GM21390 (cell line): ENCODE measurements around the gene IRAK2.
"Not testable (repeated sequence)": the region's sequence is repeated elsewhere in the genome, so short reads cannot be mapped to it uniquely, and the experiment has no call there.

Experiments
- ATAC-seq: cut with Tn5 transposase; IDR thresholded peaks from one replicate; pipeline ENCODE4 v1.9.1; 2021; ENCODE audit not compliant: unreplicated experiment

The IRAK2 gene

GRCh38 chr3:10158555-10158954 lies 6.2 kb upstream of the IRAK2 start:
- not testable (repeated sequence) for ATAC-seq

DNA sequence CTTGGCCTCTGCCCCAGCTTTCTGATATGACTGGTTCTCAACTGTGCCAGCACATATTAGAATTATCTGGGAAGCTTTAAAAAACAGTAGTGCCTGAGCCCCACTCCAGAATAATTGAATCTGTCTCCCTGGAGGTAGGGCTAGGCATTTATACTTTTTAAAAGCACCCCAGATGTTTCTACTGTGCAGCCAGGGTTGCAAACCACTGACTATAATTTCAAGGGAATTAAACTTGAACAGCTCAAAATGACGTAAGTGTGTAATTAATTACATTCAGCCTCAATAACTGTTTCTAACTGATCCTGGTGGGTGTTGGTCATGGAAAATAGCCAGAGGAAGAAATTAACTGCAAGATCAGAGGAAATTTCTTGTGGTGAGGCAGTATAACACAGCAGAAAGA lies 4.4 kb upstream of the IRAK2 start:
- ATAC-seq, result no peak

- ATAC-seq, result no peak
Observed at GRCh38 chr3:10160925-10161324, 3.8 kb upstream of the IRAK2 start.

DNA sequence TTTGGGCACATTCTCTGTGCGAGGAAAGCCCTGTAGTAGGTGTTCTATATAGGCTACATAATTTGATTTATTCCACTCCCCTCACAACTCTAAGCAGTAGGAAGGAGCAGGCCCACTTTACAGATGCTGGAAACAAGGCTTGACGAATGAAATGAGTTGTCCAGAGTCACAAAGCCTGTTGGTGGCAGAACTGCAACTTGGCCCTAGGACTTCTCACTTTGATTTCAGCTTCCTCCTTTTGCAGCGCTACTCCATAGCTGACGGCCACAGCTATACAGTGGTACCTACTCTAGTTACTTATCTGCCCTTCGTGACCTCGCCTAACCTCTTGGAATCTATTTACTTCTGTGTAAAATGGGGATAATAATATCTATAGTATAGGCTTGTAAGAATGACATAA lies 2.5 kb upstream of the IRAK2 start:
- ATAC-seq, result no peak

GRCh38 chr3:10164201-10164545 lies 546 bp upstream of the IRAK2 start:
- not testable (repeated sequence) for ATAC-seq

- ATAC-seq, result no peak
Observed at GRCh38 chr3:10166213-10166604, 1.5 kb downstream of the IRAK2 start.

- no peak for ATAC-seq
Observed at GRCh38 chr3:10169000-10169496, 4.3 kb downstream of the IRAK2 start.

GRCh38 chr3:10170915-10171478 lies 6.3 kb downstream of the IRAK2 start:
- no peak for ATAC-seq

DNA sequence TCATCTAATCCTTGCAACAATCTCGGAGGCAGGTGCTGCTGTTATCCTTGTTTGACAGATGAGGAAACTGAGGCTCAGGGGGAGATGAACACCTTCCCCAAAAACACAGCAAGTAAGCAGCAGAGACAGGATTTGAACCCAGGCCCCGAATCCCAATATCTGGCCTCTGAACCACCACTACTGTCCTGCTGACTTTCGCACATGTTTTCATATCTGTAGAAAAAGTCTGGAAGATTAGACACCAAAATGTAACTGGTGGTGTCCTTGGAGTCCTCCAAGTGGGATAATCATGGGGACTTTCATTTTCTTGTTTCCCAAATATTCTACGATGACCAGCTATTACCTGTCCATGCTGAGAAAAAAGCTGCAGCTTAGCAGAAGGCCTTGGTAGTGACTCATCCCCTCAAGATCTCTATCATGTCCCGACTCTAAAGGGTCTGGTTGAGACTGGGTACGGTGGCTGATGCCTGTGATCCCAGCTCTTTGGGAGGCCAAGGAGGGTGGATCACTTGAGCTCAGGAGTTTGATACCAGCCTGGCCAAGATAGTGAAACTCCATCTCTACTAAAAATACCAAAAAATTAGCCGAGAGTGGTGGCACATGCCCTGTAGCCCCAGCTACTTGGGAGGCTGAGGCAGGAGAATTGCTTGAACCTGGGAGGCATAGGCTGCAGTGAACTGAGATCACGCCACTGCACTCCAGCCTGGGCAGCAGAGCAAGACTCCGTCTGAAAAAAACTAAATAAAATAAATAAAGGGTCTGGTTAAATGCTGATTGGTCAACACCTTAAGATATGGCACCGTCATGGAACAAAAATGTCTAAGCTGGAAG lies 8.6 kb downstream of the IRAK2 start:
- ATAC-seq, result no peak

- ATAC-seq, result no peak
Observed at GRCh38 chr3:10173926-10174435, 9.3 kb downstream of the IRAK2 start.

GRCh38 chr3:10175334-10175733 lies 10.6 kb downstream of the IRAK2 start:
- not testable (repeated sequence) for ATAC-seq

- not testable (repeated sequence) for ATAC-seq
Observed at GRCh38 chr3:10176150-10176549, 11.4 kb downstream of the IRAK2 start.

- no peak for ATAC-seq
Observed at GRCh38 chr3:10177737-10178136, 13.0 kb downstream of the IRAK2 start.

GRCh38 chr3:10178892-10179291 lies 14.2 kb downstream of the IRAK2 start:
- ATAC-seq, result no peak

DNA sequence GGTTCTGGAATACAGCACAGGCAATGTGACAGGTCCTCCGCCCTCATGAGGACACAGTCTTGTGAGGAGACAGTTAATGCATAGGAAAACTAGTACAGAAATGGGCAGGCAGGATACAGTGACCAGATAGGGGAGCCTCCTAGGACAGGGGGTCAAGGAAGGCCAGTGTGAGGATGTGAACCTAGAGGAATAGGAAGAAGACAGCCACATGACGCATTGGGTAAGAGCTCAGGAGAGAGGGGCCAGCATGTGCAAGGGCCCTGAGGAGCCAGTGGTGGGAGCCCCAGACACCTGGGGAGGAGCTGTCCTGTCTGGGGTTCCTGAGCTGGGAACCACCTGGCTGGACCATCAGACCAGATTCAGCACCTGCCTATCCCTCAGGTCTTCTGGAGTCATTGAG lies 15.6 kb downstream of the IRAK2 start:
- no peak for ATAC-seq

- no peak for ATAC-seq
Observed at GRCh38 chr3:10180738-10181295, 16.1 kb downstream of the IRAK2 start.

- no peak for ATAC-seq
Observed at GRCh38 chr3:10182950-10183349, 18.2 kb downstream of the IRAK2 start.

GRCh38 chr3:10184250-10184649 lies 19.5 kb downstream of the IRAK2 start:
- ATAC-seq, result no peak

DNA sequence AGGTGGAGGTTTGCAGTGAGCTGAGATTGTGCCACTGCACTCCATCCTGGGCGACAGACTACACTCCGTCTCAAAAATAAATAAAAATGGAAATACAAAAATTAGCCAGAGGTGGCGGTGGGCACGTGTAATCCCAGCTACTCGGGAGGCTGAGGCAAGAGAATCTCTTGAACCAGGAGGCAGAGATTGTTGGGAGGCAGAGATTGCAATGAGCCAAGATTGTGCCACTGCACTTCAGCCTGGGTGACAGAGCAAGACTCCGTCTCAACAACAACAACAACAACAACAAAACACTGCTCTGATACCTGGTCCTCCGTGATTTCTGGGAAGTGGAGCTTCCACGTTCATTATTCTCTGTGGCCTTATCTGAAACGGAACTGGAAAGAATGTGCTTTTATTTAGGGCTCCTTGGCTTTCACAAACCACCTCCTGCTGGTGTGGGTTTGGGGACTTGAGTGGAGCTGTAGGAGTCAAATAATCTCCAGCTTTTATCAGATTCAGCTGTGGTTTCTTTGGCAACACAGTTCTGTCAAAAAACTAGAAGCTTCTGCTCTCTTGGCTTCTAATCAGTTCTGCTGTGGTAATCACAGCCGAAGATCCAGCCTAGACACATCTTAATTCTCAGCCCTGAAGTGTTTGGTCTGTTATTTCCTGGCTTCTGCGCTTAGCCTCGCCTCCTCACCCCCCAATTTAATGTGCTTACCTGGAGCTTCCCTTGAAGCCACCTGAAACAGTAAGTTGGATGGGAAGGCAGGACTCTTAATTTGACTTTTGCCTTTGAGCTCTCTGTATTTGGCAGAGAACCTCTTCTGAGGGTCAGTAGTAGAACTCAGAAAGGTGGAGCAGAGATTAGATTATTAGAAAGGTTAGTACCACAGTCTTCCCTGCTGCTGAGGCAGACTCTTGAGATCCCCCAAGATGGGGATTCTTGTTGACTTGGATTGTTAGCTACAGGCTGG lies 21.4 kb downstream of the IRAK2 start:
- ATAC-seq, result no peak

- ATAC-seq, result no peak
Observed at GRCh38 chr3:10187290-10187876, 22.7 kb downstream of the IRAK2 start.

GRCh38 chr3:10187944-10188343 lies 23.2 kb downstream of the IRAK2 start:
- ATAC-seq, result no peak
